ENCODE results near the gene BNIP5.

Gene BNIP5

DNA sequence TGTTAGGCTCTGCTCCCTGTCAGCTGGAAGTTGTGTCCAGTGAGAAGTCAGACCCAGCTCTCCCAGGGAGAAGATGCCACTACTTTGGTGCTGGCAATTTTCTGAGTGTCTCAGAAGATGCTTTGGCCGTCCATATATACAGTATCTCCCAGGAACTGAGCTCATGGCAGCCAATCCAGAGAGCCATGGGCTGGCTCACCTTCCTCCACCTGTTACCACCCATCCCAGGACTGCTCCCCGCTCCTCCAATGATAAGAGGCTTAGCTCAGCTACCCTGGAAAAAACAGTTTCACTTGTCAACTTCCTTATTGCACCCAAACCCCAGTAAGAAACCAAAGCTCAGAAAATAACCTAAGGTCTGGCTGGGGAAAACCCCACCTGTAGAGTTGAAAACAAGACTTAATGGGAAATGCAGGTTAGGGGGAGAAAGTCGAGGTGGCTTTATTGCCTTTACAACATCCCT is at the start of gene BNIP5:
TSS of gene BNIP5 (minus strand) at position 110 of the 463 bp plus-strand sequence. CDS start 6,198 bp downstream, outside the sequence.
- DNase-seq = no peak

- DNase-seq = no peak
Observed at GRCh38 chr6:36384095-36384494, 47.4 kb upstream of the BNIP5 start.

DNA sequence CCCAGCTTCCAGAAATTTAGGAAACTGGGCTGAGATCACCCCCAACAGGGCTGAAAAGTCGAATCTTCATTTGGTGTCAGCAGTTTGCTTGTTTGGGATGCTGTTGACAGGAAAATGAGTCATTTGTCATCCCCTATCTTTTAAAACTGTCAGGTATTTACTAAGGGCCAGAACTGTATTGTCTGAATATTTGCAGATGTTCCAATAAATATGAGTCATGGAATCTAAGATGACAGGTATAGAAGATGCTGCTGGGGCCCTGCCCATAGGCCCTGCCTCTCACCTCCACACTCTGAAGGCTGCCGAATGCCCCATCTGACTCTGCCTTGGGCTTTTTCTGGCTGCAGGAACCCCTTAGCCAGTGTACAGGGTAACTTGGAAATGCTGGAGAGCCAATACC is 46.9 kb upstream of the BNIP5 start:
- no peak for DNase-seq

GRCh38 chr6:36382976-36383375 is 46.3 kb upstream of the BNIP5 start:
- DNase-seq = no peak

DNA sequence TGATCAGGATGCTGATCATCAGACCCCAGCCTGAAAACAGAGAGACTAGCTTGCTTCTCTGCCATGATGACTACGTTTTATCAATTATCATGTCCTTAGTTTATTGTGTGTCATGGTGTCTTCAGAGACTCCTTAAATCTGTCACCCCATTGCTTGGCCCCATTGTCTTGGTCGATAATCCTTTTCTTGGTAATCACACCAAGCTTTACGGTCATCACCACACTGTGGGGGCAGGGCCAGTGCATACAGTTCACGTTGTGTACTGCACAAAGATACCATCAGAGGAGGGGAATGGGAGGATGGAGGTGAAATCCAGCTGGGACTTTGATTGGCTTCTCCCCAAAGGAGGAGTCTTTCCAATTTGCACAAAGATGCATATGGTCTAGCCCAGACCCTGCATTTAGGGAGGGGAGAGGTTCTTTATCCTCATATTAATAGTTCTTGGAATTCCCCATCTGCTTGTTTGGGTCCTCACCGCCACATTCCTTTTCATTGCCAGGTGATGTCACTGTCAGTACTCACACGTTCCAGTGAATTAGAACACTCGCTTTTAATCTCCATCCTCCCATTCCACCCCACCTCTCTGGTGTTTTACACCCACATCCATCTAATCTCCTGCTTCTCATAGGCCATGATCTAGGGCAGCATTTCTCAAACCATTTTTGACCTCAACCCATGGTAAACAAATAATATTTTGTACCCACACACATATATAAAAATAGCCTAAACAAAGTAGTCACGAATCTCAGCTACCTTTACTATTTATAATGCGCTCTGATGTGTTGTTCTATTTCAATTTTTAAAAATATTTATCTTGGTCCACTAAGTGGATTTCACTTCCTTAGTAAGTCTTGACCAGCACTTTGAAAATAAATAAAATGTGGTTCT is 45.1 kb upstream of the BNIP5 start:
- DNase-seq = no peak

GRCh38 chr6:36380166-36380565 is 43.5 kb upstream of the BNIP5 start:
- no peak for DNase-seq

DNA sequence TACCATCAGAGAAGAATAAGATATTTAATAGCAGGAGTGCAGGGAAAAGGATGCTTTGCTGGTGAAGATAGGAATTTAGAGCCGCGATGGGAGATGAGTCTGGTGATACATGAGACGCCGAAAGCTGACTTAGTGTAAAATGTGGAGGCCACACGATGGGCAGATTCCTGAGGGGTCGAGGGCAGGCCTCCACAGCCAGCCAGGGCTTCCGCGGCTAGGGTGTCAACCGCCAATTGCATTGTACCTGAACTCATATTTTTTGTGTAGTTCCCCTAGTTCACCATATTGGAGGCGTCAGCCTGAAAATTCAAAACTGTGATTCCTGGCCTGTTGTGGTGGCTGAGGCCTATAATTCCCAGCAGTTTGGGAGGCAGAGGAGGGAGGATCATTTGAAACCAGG is 42.2 kb upstream of the BNIP5 start:
- DNase-seq = no peak

DNA sequence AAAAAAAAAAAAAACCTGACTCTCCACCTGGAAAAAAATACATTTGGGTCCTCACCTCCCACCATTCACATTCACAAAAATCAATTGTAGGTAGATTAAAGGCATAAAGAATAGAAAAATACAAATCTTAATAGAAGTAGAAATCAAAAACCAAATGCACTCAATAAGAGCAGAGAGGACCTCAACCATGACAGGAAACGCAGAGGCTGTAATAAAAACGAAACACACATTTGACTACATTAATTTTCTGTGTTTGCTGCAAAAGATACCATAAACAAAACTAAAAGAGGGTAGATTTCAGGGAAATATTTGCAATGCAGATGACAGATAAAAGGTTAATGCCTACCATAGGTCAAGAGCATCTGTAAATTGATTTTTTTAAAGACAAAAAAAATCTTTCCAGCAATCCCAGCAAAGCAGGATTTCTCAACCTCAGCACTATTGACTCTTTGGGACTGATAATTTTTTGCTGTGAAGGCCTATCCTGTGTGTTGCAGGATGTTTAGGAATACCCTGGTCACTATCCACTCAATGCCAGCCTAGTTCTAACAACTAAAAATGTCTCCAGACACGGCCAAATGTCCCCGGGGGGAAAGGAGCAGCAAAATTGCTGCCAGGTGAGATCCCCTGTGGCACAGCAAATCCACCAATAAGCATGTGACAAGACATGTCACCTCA is 41.7 kb upstream of the BNIP5 start:
- no peak for DNase-seq

- DNase-seq = no peak
Observed at GRCh38 chr6:36377594-36377993, 40.9 kb upstream of the BNIP5 start.

DNA sequence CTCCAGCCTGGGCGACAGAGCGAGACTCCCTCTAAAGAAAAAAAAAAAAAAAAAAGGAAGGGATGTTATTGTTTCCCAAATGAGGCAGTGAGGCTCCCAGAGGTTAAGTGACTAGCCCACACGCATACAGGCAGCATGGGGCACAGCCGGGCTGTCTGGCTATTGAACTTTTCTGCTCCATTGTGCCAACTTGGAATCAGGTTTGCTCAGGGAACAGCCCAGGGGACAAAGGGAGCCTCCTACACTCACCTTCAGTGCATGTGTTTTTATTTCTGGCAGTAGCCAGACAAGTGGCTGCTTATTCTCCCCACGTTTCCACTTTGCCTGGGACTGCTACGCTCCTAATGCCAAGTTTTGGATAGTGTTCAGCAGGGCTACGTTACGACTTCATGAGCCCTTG is 40.1 kb upstream of the BNIP5 start:
- no peak for DNase-seq

DNA sequence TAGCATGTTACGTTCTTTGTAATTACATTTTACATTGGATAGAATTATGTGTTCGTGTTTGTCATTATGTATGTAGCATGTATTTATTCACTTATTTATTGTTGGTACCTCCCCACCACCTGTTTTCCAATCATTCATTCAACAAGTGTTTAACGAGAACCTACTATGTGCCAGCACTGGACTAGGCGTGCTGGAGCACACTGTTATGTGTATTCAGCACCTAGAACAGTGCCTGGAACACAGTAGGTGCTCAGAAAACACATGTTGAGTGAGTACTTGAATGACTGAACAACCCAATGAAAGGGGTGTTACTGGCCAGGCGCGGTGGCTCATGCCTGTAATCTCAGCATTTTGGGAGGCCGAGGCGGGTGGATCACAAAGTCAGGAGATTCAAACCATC is 39.5 kb upstream of the BNIP5 start:
- DNase-seq = no peak

GRCh38 chr6:36375644-36376155 is 39.0 kb upstream of the BNIP5 start:
- DNase-seq = no peak

DNA sequence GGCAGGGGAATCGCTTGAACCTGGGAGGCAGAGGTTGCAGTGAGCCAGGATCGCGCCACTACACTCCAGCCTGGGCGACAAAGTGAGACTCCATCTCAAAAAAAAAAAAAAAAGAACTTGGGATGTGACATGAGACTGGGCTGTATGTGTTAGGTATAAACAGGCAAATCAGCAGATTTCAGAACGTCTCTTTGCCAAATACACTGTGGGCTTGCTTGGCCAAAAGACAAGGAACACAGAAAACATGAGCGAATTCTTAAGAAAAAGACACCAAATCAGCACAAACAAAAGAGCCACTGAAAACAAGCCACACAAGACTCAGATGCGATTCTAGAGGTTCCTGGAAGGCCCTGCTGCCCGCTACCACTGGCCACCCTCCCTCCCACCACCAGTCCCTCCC is 38.3 kb upstream of the BNIP5 start:
- no peak for DNase-seq

GRCh38 chr6:36374194-36374593 is 37.5 kb upstream of the BNIP5 start:
- no peak for DNase-seq

- no peak for DNase-seq
Observed at GRCh38 chr6:36373368-36374019, 36.8 kb upstream of the BNIP5 start.

GRCh38 chr6:36372088-36372487 is 35.4 kb upstream of the BNIP5 start:
- DNase-seq = no peak

DNA sequence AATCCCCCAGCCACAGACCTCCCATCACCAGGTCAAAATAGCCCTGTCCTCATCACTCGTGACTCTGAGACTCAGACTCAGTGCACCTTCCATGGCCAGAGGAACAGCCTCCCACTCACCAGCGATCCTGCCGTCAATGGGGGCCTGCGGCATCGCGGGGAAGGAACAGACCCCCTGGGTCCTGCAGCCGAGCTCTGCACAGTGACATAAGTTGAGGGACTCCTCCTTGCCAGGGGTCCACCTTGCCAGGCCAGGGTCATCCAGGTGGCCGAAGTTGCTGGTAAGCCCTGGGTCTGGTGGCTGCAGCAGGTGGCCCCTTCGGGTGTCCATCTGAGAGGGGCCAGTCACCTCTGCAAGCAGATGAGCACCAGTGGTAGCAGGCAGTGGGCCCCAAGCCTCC is 34.5 kb upstream of the BNIP5 start:
- no peak for DNase-seq

DNA sequence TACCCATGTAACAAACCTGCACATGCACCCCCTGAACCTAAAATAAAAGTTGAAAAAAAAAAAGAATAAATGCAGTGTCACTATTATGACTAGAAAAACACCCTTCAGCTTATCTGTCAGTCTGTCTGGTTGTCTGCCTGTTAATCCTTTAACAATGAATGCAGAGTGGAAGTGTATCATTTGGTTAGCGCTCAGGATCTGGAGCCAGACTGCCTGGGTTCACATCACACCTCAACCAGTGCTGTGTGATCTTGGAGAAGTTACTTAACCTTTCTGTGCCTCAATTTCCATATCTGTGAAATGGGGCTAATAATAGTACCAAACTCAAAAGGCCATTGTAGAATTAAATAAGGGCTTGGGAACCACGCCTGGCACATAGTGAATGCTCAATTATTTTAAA is 34.0 kb upstream of the BNIP5 start:
- DNase-seq = no peak

DNA sequence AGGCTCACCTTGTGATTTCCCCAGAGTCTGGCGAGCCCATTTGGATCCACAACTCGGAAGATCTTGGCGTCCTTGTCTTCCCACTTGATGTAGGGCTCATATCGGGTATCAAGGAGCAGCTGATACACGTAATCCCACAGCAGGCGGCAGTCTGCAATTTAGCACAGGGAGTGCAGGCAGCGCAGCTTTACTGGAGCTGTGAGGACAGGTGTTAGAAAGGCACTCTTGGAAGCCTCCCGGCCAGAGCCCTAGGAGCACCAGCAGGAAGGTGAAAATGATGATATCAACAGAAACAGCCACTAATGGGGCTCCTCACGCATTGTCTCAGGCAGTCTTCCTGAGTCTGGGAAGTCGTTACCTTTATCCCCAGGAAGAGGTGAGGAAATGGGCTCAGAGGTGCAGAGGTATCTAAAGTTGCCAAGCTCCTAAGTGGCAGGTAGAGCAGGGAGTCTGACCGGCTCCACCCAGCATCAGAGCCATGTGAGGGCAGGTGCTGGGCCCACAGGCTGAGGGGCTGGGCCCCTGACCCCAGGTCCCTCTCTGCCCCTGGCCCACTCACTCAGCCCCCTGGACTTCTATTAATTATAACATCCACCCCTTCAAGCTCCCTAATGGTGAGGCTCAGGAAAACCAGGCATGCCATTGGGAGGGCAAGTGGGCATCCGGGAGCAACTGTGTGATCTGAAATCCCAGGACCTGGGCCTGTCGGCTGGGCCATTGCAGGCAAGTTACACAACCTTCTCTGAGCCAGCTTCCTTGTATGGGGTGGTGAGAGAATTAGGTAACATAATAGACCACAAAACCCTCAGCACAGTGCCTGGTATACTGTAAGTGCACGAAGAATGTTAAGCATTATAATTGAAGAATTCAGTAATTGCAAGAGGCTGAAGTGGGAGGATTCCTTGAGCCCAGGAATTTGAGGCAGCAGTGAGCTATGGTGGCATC is 32.5 kb upstream of the BNIP5 start:
- DNase-seq = no peak

DNA sequence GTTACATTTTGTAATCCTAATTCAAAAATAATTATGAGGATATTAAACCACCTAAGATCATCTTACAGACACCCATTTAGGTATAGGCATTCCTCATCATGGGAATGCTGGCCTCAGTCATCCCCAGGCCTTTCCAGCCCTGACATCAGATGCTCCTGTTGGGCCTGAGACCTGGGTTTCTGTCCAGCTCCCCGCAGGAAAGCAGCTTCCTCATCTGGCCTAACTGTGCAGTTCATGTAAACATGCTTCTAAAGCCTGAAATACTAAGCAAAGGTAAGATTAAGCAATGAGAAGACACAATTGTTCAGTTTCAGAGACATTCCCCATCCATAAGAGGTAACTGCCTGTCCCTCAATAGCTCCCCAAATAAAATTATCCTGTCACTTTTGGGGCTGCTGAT is 31.7 kb upstream of the BNIP5 start:
- DNase-seq = no peak

DNA sequence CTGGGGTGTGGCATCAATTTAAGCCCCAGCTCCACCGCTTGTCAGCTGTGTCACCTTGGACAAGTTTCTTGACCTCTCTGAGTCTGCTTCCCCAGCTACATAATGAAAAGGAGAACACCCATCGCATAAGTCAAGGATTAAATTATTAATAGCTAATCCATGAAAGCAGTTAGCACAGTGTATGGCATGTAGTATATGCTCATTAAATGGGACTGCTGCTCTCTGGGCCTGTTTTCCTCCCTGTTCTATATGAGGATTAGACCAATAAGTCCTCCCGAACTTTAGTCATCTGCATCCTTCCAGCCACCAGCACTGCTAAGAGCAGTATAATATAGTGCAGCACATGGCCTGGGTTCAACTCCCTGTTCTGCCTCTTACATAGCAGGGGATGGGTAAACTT is 31.1 kb upstream of the BNIP5 start:
- no peak for DNase-seq
